Right lobe of liver (tissue), 6 donors: ENCODE data around the gene CNN1. TPM values are rescaled to one million over a fixed set of nuclear protein-coding genes. Genes with fewer than 3 reads are reported as not detected.

ENCODE experiments used
- ATAC-seq, 4 donors: fragments of 200-7000 bp; cut with Tn5 transposase; one replicate each; pipeline ENCODE4 v1.9.1; 2020; ENCODE audit warnings: mild to moderate bottlenecking in 4 of 4, moderate library complexity in 4 of 4
- DNase-seq, 3 donors: peaks; one replicate each; pipeline ENCODE4 v3.0.0-alpha.2; 2020
- H3K27ac ChIP-seq, 3 donors: fragments of 200-600 bp; one replicate each; pipeline ENCODE4 v1.8.0; 2022
- H3K27me3 ChIP-seq, 2 donors: fragments of 200-600 bp; one replicate each; pipeline ENCODE4 v1.8.0; 2022
- H3K36me3 ChIP-seq, 4 donors: fragments of 200-600 bp; sonication (generic) in 1 of 4; one replicate each; pipeline versions ENCODE4 v1.5.1 to v1.8.0; 2017 to 2022; ENCODE audit warnings: control low read depth in 1 of 4
- H3K4me1 ChIP-seq, 4 donors: fragments of 200-600 bp; sonication (generic) in 1 of 4; one replicate each; pipeline versions ENCODE4 v1.5.1 to v1.8.0; 2017 to 2022; ENCODE audit warnings: control low read depth in 1 of 4
- H3K4me3 ChIP-seq, 3 donors: fragments of 200-600 bp; one replicate each; pipeline ENCODE4 v1.8.0; 2022
- H3K9me3 ChIP-seq, 4 donors: fragments of 200-600 bp; sonication (generic) in 1 of 4; one replicate each; pipeline versions ENCODE4 v1.5.1 to v1.8.0; 2017 to 2022; ENCODE audit warnings: control low read depth in 1 of 4
- POLR2A ChIP-seq: fragments of 450-650 bp; IDR thresholded peaks from one replicate; pipeline ENCODE4 v1.6.1; 2017; ENCODE audit warnings: antibody characterized with exemption, mild to moderate bottlenecking
- WGBS: methylation state at CpG from one replicate; pipeline ENCODE4 v1.1.6; 2018; ENCODE audit warnings: low coverage, low lambda C conversion rate; ENCODE audit not compliant: insufficient coverage; ENCODE audit errors: missing lambda C conversion rate; 5-methylcytosine and 5-hydroxymethylcytosine counted together
- intact Hi-C, 2 donors: fragments of 100-400 bp; cut with DNase I; formaldehyde crosslinking; loops; one replicate each; pipeline versions ENCODE4 v1.11.2 to v1.14.1; 2022
- long read RNA-seq: library from polyadenylated mRNA; unstranded; transcript quantifications from one replicate; pipeline ENCODE4 v2.0.0, GENCODE V29; 2019
- total RNA-seq, 6 experiments: library from RNA; depleted of rRNA in 2 of 6; stranded (reverse); fragments of >200 nt in 2 of 6; fragmentation: NEBNext Ultra II Directional in 3 of 6; extraction: Animal tissue kit (Norgen Biotek cat#: 25700) in 3 of 6; gene quantifications; one replicate each; pipeline versions ENCODE4 v1.1.0 to v1.2.4, GENCODE V29; 2016 to 2023
- TF ChIP-seq, protein P1 (sequence below), 4 donors: fragments of 200-600 bp in 3 of 4; fragments of 450-650 bp in 1 of 4; IDR thresholded peaks; one replicate each; pipeline versions ENCODE4 v1.5.1 to v1.8.0; 2016 to 2022; ENCODE audit warnings: antibody characterized with exemption in 4 of 4, mild to moderate bottlenecking in 2 of 4
- donor health status: DM: no; HTN: yes; CAD: no.
- donor health status: DM: no; HTN: no; CAD: no.
- donor health status: DM: no; HTN: no; CAD: no.
- donor health status: DM: no; HTN: yes; CAD: no.
- donor health status: DM: no; HTN: yes; CAD: no.

Gene CNN1
- total RNA-seq = 1 to 10 TPM in 4 of 6 experiments, under 1 TPM in 2; 0.71 to 8.5 (median 1.0) TPM
- long read RNA-seq = 0 reads

DNA sequence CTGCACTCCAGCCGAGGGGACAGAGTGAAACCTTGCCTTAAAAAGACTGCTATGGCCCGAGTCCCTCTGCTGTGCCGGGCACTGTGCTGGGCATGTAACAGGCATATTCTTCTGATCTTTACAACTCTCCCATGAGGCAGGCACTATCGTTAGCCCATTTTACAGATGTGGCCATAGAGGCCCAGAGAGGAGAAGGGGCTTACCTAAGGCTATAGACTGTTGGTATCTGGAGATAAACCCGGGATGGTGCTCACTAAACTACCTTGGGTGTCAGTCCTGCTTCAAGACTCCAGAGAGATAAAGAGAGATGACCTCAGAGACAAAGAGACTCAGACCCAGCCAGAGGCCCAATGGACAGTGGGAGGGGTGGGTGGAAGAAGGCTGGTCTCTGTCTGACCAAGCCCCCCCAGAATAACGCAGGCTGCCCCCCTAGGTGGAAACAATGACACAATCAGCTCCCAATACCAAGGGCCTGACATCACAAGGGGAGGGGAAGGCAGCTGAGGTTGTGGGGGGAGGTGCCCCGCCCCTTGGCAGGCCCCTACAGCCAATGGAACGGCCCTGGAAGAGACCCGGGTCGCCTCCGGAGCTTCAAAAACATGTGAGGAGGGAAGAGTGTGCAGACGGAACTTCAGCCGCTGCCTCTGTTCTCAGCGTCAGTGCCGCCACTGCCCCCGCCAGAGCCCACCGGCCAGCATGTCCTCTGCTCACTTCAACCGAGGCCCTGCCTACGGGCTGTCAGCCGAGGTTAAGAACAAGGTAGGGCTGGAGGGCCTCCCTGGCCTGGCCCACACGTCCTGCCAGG, at the start of gene CNN1:
Gene CNN1 (plus strand): TSS at position 620 of the 805 bp plus-strand sequence. CDS start 77 bp downstream, at position 697.
- H3K27ac ChIP-seq = no peak within 1 kb of the TSS

GRCh38 chr19:11489378-11489777, 49.3 kb upstream of the CNN1 start:
- ATAC-seq (no peak), DNase-seq (no peak)
- no peaks in the 10 kb centered on the region for H3K27me3 ChIP-seq
- H3K4me3 ChIP-seq = no peak overlapping the region
- WGBS = 100% methylated on average over 1 of the region's 7 CpGs
- intact Hi-C loops = no loop called here
- no peak overlapping the region for H3K27ac ChIP-seq
- peaks cover 0 to 36% (median 14%) of the 10 kb centered on the region in 4 donors for H3K4me1 ChIP-seq
- H3K36me3 ChIP-seq = no peaks in the 10 kb centered on the region
- TF ChIP-seq, protein P1, sequence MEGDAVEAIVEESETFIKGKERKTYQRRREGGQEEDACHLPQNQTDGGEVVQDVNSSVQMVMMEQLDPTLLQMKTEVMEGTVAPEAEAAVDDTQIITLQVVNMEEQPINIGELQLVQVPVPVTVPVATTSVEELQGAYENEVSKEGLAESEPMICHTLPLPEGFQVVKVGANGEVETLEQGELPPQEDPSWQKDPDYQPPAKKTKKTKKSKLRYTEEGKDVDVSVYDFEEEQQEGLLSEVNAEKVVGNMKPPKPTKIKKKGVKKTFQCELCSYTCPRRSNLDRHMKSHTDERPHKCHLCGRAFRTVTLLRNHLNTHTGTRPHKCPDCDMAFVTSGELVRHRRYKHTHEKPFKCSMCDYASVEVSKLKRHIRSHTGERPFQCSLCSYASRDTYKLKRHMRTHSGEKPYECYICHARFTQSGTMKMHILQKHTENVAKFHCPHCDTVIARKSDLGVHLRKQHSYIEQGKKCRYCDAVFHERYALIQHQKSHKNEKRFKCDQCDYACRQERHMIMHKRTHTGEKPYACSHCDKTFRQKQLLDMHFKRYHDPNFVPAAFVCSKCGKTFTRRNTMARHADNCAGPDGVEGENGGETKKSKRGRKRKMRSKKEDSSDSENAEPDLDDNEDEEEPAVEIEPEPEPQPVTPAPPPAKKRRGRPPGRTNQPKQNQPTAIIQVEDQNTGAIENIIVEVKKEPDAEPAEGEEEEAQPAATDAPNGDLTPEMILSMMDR (IDR thresholded peaks at IDR 0.05) = no peak
- no peak for TF ChIP-seq POLR2A
- H3K9me3 ChIP-seq = no peaks in the 10 kb centered on the region

More for the DNA sequence above, at the start of gene CNN1:
- 22% methylated on average over 13 of the region's 21 CpGs for WGBS
- Histone ChIP-seq H3K36me3 (no peaks in the 10 kb centered on the region), H3K27me3 (peaks cover 0 to 9% of the 10 kb centered on the region in 2 donors), H3K4me1 (no peaks in the 10 kb centered on the region), H3K9me3 (no peaks in the 10 kb centered on the region), H3K4me3 (no peak within 1 kb of the TSS)
- ATAC-seq (peak in 1 of 4 donors; percentile 11), DNase-seq (no peak)
- intact Hi-C loops = no loop called here
- TF ChIP-seq, protein P1 (IDR thresholded peaks at IDR 0.05) = no peak
- no peak for TF ChIP-seq POLR2A

DNA sequence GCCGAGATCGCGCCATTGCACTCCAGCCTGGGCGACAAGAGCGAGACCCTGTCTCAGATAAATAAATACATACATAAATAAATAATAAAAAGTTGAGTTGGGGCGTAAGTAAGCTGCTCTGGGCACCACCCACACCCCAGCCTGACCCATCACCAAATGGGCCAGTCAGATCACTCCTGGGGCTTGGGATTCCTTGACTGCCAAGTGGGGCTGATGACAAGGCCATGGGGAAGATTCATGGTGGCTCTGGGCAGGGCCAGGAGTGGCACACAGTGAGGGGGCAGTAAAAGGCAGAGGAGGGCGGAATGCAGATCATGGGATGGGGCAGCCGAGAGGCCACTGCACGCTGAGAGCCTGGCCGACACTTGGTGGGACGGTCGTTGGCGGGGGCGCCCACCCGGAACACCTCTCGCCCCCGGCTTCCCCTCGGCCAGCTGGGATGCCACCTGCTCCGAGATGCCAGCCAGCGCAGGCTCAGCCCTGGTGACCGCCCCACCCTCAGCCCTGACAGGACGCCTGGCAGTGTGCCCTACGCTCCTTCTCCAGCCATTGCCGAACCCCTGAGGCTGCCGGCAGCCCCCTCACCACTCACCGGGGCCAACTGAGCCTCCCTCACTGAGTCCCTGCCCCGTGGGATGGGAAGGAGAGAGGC, 43.9 kb upstream of the CNN1 start:
- DNase-seq (no peak), ATAC-seq (no peak)
- intact Hi-C loops = no loop called here
- Histone ChIP-seq H3K9me3 (no peaks in the 10 kb centered on the region), H3K36me3 (peaks cover 0 to 7% (median 0%) of the 10 kb centered on the region in 4 donors), H3K4me3 (no peak overlapping the region), H3K4me1 (peaks cover 0 to 15% (median 6%) of the 10 kb centered on the region in 4 donors), H3K27ac (no peak overlapping the region), H3K27me3 (no peaks in the 10 kb centered on the region)
- WGBS = 89% methylated on average over 10 of the region's 27 CpGs
- no peak for TF ChIP-seq POLR2A
- TF ChIP-seq, protein P1 (IDR thresholded peaks at IDR 0.05) = no peak

GRCh38 chr19:11495481-11495880, 43.2 kb upstream of the CNN1 start:
- H3K4me3 ChIP-seq = no peak overlapping the region
- H3K4me1 ChIP-seq = peaks cover 0 to 8% (median 3%) of the 10 kb centered on the region in 4 donors
- DNase-seq (no peak), ATAC-seq (no peak)
- no CpG with 5 or more reads among the region's 10 CpGs for WGBS
- H3K9me3 ChIP-seq = no peaks in the 10 kb centered on the region
- peaks cover 0 to 7% (median 0%) of the 10 kb centered on the region in 4 donors for H3K36me3 ChIP-seq
- H3K27ac ChIP-seq = no peak overlapping the region
- intact Hi-C loops = no loop called here
- no peaks in the 10 kb centered on the region for H3K27me3 ChIP-seq
- TF ChIP-seq POLR2A = no peak
- TF ChIP-seq, protein P1 (IDR thresholded peaks at IDR 0.05) = no peak
